ENCODE measurements around the gene PIAS4. TPM values are rescaled to one million over a fixed set of nuclear protein-coding genes. Genes with fewer than 3 reads are reported as not detected.
A peak's percentile ranks its signal among the peaks of the same experiment; 100 is the strongest.

PIAS4 gene
- total and polyA plus RNA-seq, 2 of the 13 experiments (the other 11 are each of a cell fraction or from before 2014, with no cell fraction given) = 9.0 to 20.1 TPM

DNA sequence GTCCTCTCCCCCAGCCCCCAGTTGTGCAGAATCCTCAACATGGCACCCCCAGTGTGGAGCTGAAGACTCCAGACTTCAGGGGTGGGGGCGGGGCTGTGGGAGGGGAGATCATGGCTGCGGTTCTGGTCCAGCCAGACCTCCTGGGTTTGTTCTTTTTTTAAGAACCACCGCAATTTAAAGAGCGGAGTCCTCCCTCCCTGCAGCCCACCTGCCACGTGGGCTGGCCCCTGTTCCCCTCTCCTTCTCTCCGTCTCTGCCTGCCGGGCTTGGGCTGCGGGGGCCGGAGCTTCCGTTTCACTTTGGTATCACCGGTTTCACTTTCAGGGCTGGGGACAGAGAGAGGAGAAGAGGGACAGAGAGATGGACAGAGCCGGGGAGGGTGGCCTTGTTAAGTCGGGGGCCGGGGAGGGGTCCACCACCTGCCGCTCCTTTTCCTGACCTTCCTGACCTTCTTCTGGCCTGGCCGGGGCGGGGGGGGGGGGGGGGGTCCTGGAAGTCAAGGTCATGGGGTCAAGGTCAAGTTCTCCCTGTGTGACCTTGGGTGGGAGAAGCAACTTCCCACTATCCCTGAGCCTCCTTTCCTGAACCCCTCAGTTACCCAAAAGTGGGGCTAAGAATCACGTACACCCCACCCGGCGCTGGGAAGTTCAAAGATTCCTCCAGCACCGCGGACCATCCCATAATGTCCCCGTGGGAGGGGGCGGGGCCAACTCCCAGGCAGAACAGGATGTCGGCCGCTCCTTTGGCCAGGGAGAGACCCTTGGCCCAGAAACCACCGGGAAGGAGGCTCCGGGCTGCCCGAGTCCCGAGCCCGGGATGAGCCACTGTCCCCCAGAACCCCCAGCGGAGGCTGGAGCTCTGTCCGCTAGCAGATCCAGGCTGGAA lies 70.5 kb downstream of the PIAS4 start (continued):
- TF ChIP-seq ZNF619 (CRISPR knock-in tag; IDR thresholded peaks at IDR 0.05) = no peak
- TF ChIP-seq ELK4 (CRISPR knock-in tag; IDR thresholded peaks at IDR 0.05; ENCODE audit: borderline replicate concordance) = no peak
- TF ChIP-seq GTF2F1 (IDR thresholded peaks at IDR 0.05; ENCODE audit: low read length) = no peak
- no peak for TF ChIP-seq MYC (CRISPR knock-in tag; IDR thresholded peaks at IDR 0.05; ENCODE audit: borderline replicate concordance)
- TF ChIP-seq FOXC1 (CRISPR knock-in tag; IDR thresholded peaks at IDR 0.05; ENCODE audit: borderline replicate concordance) = no peak
- TF ChIP-seq CHD4 (IDR thresholded peaks at IDR 0.05; ENCODE audit: borderline replicate concordance, low read length) = no peak
- no peak for TF ChIP-seq RARG (CRISPR knock-in tag; IDR thresholded peaks at IDR 0.05; ENCODE audit: low read depth)
- 0 out of 2 replicates have a peak, but pooled peaks have one; percentile 51 for TF ChIP-seq TBX2 (CRISPR knock-in tag; IDR thresholded peaks at IDR 0.05; ENCODE audit: borderline replicate concordance)
- TF ChIP-seq HOXA3 (CRISPR knock-in tag; IDR thresholded peaks at IDR 0.05) = no peak; the same call in 1 of the 2 replicates
- peak; percentile 20 for TF ChIP-seq SALL1 (CRISPR knock-in tag; IDR thresholded peaks at IDR 0.05)
- no peak for TF ChIP-seq ZNF577 (CRISPR knock-in tag; IDR thresholded peaks at IDR 0.05; ENCODE audit: borderline replicate concordance, low read depth)
- TF ChIP-seq ZFP62 (CRISPR knock-in tag; IDR thresholded peaks at IDR 0.05) = no peak
- TF ChIP-seq ZFYVE20 (CRISPR knock-in tag; IDR thresholded peaks at IDR 0.05; ENCODE audit: borderline replicate concordance, low read depth) = no peak
- no peak for TF ChIP-seq SMC3 (IDR thresholded peaks at IDR 0.05; ENCODE audit: low read length)
- no peak for TF ChIP-seq TMF1 (CRISPR knock-in tag; IDR thresholded peaks at IDR 0.05; ENCODE audit: low read depth)
- peak; percentile 47; the same call in 1 of the 2 replicates for TF ChIP-seq DMAP1 (CRISPR knock-in tag; IDR thresholded peaks at IDR 0.05)
- TF ChIP-seq JARID2 (CRISPR knock-in tag; IDR thresholded peaks at IDR 0.05; ENCODE audit: insufficient replicate concordance) = no peak
- no peak for TF ChIP-seq RNF2 (conservative IDR thresholded peaks at IDR 0.05; ENCODE audit: low read depth)
- TF ChIP-seq MATR3 (CRISPR knock-in tag; IDR thresholded peaks at IDR 0.05) = no peak
- 0 out of 2 replicates have a peak, but pooled peaks have one; percentile 22 for TF ChIP-seq RXRB (CRISPR knock-in tag; IDR thresholded peaks at IDR 0.05; ENCODE audit: borderline replicate concordance)
- no peak for TF ChIP-seq HCFC1 (IDR thresholded peaks at IDR 0.05; ENCODE audit: low read depth, low read length)
- no peak for TF ChIP-seq FOXM1 (CRISPR knock-in tag; IDR thresholded peaks at IDR 0.05)
- no peak for TF ChIP-seq ZNF780A (CRISPR knock-in tag; IDR thresholded peaks at IDR 0.05)
- peak; percentile 59 for TF ChIP-seq RBFOX2 (IDR thresholded peaks at IDR 0.05; ENCODE audit: low read depth, low read length)

Data from HepG2 (cell line).